K562 (cell line): ENCODE results near the gene MOB3B. TPM values are rescaled to one million over a fixed set of nuclear protein-coding genes. Genes with fewer than 3 reads are reported as not detected.

Source experiments
- ARNT ChIP-seq, 2 experiments: fragments of 450-650 bp; IDR thresholded peaks; 2 replicates each; pipeline ENCODE4 v1.6.1; 2016; ENCODE audit warnings: mild to moderate bottlenecking in 1 of 2
- C11orf30 ChIP-seq: fragments of 450-650 bp; IDR thresholded peaks from 2 replicates; pipeline ENCODE4 v1.6.1; 2016; ENCODE audit warnings: low read depth, mild to moderate bottlenecking
- NCOR1 ChIP-seq: fragments of 450-650 bp; IDR thresholded peaks from 2 replicates; pipeline ENCODE4 v1.6.1; 2016; ENCODE audit warnings: mild to moderate bottlenecking, moderate library complexity
- RBM14 ChIP-seq: fragments of 200-400 bp; formaldehyde crosslinking; IDR thresholded peaks from 2 replicates; pipeline ENCODE4 v1.6.1; 2018; ENCODE audit warnings: low read depth, mild to moderate bottlenecking, low read length, moderate library complexity, borderline replicate concordance; ENCODE audit not compliant: insufficient read depth
- TCF3 ChIP-seq: sonication (generic); formaldehyde crosslinking; IDR thresholded peaks from 2 replicates; pipeline ENCODE4 v1.4.0; 2020; ENCODE audit warnings: mild to moderate bottlenecking, missing genetic modification reagents
- YBX1 ChIP-seq: fragments of 450-650 bp; IDR thresholded peaks from 2 replicates; pipeline ENCODE4 v1.7.1; 2016; ENCODE audit warnings: mild to moderate bottlenecking
- polyA plus RNA-seq, 8 experiments: library from polyadenylated mRNA; depleted of rRNA in 4 of 8; stranded (reverse) in 5 of 8; unstranded in 3 of 8; fragments of >200 nt; fragmentation: Nextera tagmentation in 2 of 8; fragmentation: Illumina TruSeq in 1 of 8; extraction: Ambion mirVana in 2 of 8; extraction: Trizol in 1 of 8; gene quantifications; 2 replicates each; pipeline versions ENCODE4 v1.2.1 to v1.2.3, GENCODE V29; 2011 to 2014; ENCODE audit warnings: inconsistent platforms in 1 of 8, missing spikeins in 1 of 8
- total RNA-seq, 7 experiments: library from RNA; depleted of rRNA in 6 of 7; stranded (reverse); fragments of >200 nt in 6 of 7; fragmentation: Illumina TruSeq in 2 of 7; extraction: Trizol in 2 of 7; gene quantifications; 2 replicates each; pipeline versions ENCODE4 v1.2.1 to v1.2.3, GENCODE V29; 2011 to 2021; ENCODE audit warnings: low replicate concordance in 1 of 7
- TF ChIP-seq, protein P1 (sequence below): fragments of 200-600 bp; sonication (generic); IDR thresholded peaks from one replicate; pipeline ENCODE4 v1.6.1; 2012; ENCODE audit warnings: mild to moderate bottlenecking, low read depth, low read length, inconsistent platforms

The MOB3B gene
- total and polyA plus RNA-seq, 9 of the 15 experiments (the other 6 are each of a cell fraction or from before 2014, with no cell fraction given), result 3.6 to 12.8 (median 7.2) TPM

DNA sequence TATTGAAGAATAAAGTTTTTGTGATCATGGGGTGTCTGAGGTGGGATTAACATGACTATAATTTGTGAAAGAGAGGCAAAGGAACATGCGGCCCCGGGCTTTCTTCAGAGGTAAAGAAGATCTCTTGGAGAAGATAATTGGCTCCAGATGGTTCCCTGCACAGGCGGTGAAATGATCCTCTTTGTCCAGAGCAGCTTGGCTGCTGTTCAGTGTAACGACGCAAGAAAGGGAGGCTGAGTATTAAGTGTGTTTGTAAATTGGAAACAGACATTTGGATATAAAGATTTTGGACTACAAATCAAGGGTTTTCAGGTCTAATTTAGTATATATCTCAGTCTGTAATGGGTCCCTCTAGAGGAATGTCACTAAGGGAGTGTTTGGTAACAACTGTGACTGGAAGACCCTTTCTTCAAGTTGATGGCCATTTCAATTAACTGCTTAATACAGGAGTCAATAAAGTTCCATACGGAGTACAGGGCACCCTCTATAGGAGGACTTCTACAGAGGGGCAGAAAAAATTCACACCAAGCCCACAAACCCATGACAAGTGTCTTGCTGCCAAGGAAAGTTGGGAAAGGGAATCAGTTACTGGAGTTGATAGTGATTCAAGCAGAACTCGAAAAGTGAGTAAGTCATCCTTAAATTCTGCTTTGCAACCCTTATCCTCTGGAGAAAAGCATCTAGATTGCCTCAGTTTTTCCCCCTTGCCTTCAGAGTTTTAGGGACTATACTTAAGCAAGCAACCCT is 236.8 kb downstream of the MOB3B start (continued):
- TF ChIP-seq, protein P1, sequence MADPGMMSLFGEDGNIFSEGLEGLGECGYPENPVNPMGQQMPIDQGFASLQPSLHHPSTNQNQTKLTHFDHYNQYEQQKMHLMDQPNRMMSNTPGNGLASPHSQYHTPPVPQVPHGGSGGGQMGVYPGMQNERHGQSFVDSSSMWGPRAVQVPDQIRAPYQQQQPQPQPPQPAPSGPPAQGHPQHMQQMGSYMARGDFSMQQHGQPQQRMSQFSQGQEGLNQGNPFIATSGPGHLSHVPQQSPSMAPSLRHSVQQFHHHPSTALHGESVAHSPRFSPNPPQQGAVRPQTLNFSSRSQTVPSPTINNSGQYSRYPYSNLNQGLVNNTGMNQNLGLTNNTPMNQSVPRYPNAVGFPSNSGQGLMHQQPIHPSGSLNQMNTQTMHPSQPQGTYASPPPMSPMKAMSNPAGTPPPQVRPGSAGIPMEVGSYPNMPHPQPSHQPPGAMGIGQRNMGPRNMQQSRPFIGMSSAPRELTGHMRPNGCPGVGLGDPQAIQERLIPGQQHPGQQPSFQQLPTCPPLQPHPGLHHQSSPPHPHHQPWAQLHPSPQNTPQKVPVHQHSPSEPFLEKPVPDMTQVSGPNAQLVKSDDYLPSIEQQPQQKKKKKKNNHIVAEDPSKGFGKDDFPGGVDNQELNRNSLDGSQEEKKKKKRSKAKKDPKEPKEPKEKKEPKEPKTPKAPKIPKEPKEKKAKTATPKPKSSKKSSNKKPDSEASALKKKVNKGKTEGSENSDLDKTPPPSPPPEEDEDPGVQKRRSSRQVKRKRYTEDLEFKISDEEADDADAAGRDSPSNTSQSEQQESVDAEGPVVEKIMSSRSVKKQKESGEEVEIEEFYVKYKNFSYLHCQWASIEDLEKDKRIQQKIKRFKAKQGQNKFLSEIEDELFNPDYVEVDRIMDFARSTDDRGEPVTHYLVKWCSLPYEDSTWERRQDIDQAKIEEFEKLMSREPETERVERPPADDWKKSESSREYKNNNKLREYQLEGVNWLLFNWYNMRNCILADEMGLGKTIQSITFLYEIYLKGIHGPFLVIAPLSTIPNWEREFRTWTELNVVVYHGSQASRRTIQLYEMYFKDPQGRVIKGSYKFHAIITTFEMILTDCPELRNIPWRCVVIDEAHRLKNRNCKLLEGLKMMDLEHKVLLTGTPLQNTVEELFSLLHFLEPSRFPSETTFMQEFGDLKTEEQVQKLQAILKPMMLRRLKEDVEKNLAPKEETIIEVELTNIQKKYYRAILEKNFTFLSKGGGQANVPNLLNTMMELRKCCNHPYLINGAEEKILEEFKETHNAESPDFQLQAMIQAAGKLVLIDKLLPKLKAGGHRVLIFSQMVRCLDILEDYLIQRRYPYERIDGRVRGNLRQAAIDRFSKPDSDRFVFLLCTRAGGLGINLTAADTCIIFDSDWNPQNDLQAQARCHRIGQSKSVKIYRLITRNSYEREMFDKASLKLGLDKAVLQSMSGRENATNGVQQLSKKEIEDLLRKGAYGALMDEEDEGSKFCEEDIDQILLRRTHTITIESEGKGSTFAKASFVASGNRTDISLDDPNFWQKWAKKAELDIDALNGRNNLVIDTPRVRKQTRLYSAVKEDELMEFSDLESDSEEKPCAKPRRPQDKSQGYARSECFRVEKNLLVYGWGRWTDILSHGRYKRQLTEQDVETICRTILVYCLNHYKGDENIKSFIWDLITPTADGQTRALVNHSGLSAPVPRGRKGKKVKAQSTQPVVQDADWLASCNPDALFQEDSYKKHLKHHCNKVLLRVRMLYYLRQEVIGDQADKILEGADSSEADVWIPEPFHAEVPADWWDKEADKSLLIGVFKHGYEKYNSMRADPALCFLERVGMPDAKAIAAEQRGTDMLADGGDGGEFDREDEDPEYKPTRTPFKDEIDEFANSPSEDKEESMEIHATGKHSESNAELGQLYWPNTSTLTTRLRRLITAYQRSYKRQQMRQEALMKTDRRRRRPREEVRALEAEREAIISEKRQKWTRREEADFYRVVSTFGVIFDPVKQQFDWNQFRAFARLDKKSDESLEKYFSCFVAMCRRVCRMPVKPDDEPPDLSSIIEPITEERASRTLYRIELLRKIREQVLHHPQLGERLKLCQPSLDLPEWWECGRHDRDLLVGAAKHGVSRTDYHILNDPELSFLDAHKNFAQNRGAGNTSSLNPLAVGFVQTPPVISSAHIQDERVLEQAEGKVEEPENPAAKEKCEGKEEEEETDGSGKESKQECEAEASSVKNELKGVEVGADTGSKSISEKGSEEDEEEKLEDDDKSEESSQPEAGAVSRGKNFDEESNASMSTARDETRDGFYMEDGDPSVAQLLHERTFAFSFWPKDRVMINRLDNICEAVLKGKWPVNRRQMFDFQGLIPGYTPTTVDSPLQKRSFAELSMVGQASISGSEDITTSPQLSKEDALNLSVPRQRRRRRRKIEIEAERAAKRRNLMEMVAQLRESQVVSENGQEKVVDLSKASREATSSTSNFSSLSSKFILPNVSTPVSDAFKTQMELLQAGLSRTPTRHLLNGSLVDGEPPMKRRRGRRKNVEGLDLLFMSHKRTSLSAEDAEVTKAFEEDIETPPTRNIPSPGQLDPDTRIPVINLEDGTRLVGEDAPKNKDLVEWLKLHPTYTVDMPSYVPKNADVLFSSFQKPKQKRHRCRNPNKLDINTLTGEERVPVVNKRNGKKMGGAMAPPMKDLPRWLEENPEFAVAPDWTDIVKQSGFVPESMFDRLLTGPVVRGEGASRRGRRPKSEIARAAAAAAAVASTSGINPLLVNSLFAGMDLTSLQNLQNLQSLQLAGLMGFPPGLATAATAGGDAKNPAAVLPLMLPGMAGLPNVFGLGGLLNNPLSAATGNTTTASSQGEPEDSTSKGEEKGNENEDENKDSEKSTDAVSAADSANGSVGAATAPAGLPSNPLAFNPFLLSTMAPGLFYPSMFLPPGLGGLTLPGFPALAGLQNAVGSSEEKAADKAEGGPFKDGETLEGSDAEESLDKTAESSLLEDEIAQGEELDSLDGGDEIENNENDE, result no peak
- TF ChIP-seq RBM14, result no peak
- TF ChIP-seq NCOR1, result no peak
- no peak for TF ChIP-seq C11orf30
- TF ChIP-seq YBX1, result no peak
- TF ChIP-seq ARNT (IDR thresholded peaks at IDR 0.05), result no peak
- no peak for TF ChIP-seq TCF3 (CRISPR knock-in tag)
